GM19395 (cell line): ENCODE measurements around the gene IFRD2.
A peak's percentile ranks its signal among the peaks of the same experiment; 100 is the strongest.
"Not testable (repeated sequence)": the region's sequence is repeated elsewhere in the genome, so short reads cannot be mapped to it uniquely, and the experiment has no call there.

Experiments used
- ATAC-seq: cut with Tn5 transposase; IDR thresholded peaks from one replicate; pipeline ENCODE4 v1.9.1; 2021; ENCODE audit warnings: mild to moderate bottlenecking, moderate library complexity; ENCODE audit not compliant: unreplicated experiment

Gene IFRD2

GRCh38 chr3:50286322-50287227, 5.7 kb downstream of the IFRD2 start:
- no peak for ATAC-seq

DNA sequence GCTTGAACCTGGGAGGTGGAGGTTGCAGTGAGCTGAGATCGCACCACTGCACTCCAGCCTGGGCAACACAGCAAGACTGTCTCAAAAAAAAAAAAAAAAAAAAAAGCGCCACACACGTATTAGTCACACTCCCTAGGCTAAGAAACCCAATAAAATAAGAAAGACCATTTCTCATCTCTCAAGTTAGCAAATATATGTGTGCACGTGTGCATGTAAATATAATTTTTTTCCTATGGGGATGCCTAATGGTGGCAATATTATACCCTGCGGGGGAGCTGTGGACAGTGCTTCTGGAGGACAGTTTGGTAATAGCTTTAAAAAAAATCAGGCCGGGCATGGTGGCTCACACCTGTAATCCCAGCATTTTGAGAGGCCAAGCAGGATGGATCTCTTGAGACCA, 8.1 kb downstream of the IFRD2 start:
- not testable (repeated sequence) for ATAC-seq

GRCh38 chr3:50279255-50280016, 12.8 kb downstream of the IFRD2 start:
- no peak for ATAC-seq

- ATAC-seq, result no peak
These were observed 13.4 kb downstream of the IFRD2 start, which contains the start of gene LSMEM2 for GRCh38 chr3:50278880-50279224. TSS of gene LSMEM2 (plus strand) at chr3:50279087. CDS start at chr3:50279114, 27 bp downstream.

GRCh38 chr3:50278123-50278879, 13.9 kb downstream of the IFRD2 start:
- ATAC-seq, result no peak

DNA sequence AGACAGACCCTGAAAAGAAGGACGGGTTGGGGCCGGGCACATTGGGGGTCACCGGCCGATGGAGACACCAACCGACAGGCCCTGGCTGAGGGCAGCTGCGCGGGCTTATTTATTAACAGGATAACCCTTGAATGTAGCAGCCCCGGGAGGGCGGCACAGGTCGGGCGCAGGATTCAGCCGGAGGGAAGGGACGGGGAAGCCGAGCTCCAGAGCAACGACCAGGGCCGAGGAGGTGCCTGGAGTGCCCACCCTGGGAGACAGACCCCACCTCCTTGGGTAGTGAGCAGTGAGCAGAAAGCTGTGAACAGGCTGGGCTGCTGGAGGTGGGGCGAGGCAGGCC, 15.5 kb downstream of the IFRD2 start:
- ATAC-seq, result no peak

DNA sequence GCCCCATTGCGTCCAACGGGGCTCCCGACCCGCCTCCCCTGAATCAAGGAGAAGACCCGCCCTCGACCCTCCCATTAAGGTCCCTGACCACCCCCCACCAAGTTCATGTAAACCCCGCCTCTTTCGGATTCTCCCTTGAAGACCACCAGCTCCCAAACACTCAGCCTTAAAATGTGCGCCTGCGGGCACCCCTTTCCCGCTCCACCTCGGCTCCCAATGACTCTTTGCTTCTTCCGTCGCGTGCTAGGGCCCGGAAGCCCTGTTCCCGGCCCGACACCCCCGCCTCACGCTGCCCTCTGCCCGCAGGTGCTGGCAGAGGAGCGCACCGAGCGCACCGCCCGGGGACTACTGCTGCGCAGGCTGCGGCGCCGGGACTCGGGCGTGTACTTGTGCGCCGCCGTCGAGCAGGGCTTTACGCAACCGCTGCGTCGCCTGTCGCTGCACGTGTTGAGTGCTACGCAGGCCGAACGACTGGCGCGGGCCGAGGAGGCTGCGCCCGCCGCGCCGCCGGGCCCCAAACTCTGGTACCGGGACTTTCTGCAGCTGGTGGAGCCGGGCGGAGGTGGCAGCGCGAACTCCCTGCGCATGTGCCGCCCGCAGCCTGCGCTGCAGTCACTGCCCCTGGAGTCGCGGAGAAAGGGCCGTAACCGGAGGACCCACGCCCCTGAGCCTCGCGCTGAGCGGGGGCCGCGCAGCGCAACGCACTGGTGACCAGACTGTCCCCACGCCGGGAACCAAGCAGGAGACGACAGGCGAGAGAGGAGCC, 16.1 kb downstream of the IFRD2 start:
- no peak for ATAC-seq

GRCh38 chr3:50275141-50275995, 16.9 kb downstream of the IFRD2 start:
- ATAC-seq, result no peak

DNA sequence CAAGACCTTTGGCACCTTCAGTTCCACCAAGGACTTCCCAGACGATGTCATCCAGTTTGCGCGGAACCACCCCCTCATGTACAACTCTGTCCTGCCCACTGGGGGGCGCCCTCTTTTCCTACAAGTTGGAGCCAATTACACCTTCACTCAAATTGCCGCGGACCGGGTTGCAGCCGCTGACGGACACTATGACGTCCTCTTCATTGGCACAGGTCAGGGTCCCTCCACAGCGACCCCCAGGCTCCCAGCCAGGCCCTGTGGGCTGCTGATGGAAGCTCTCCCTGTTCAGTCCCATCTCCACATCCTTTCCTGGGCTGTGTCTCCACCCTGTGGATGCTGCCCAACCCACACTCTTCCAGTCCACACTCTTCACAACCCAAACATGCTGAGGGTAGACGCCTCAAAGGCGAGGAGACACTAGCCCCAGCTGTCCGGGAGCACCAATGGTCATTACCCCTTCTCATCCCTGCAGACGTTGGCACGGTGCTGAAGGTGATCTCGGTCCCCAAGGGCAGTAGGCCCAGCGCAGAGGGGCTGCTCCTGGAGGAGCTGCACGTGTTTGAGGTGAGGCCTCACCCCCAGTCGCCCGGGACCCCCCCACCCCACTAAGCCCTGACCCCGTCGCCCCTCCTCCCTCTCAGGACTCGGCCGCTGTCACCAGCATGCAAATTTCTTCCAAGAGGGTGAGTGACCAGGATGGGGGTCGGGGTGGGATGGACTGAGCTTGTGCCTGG, 17.7 kb downstream of the IFRD2 start:
- ATAC-seq, result no peak

GRCh38 chr3:50273689-50274065, 18.6 kb downstream of the IFRD2 start:
- no peak for ATAC-seq

DNA sequence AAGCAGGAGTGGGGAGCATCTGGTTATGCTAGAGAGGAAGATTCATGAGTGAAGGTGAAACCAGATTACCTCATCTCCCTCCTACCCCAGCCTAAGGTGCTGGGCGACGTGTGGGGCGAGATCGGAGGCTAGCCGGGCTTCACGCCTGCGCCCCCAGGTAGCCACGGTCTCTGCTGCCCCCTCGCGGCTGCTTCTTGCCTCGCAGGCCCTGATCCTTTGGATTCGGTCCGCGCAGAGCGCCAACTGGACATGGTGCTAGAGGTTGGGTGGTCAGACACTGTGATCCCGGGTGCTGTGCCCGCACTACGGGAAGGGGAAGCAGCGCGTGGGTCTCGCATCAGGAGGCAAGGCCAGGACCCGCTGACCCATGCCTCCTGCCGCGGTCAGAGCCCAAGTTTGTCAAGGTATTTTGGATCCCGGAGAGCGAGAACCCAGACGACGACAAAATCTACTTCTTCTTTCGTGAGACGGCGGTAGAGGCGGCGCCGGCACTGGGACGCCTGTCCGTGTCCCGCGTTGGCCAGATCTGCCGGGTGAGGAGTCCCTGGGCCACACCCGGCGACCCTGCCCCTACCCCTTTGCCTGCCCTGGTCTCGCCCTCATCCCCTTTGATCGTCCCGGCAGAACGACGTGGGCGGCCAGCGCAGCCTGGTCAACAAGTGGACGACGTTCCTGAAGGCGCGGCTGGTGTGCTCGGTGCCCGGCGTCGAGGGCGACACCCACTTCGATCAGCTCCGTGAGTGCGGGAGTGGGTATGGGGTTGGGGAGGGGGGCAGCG, 19.1 kb downstream of the IFRD2 start:
- ATAC-seq, result peak; percentile 77

DNA sequence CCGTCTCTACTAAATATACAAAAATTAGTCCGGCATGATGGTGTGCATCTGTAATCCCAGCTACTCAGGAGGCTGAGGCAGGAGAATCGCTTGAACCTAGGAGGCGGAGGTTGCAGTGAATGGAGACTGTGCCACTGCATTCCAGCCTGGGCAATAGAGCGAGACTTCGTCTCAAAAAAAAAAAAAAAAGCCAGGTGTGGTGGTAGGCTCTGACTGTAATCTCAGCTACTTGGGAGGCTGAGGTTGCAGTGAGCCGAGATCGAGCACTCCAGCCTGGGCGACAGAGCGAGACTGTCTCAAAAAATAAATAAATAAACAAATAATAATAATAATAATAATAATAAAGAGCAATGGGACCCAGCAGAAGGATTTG, 19.7 kb downstream of the IFRD2 start:
- not testable (repeated sequence) for ATAC-seq

GRCh38 chr3:50271314-50271936, 20.8 kb downstream of the IFRD2 start:
- ATAC-seq, result no peak

GRCh38 chr3:50270422-50271224, 21.6 kb downstream of the IFRD2 start:
- no peak for ATAC-seq

DNA sequence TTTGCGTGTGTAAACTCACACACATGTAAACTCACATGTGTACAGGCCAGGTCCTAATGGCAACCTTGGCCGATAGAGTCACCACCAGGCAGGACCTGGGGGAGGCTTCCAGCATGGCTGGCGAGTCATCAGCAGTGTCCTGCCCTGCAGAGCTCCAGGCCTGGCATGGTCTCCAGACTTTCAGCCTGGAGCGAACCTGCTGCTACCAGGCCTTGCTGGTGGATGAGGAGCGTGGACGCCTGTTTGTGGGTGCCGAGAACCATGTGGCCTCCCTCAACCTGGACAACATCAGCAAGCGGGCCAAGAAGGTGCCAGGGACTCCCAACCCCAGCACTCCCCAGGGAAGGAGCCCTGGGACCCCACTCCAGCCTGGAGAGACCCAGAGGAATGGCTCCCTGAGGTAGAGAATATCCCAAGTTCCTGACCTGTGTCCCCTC, 22.2 kb downstream of the IFRD2 start:
- ATAC-seq, result no peak

DNA sequence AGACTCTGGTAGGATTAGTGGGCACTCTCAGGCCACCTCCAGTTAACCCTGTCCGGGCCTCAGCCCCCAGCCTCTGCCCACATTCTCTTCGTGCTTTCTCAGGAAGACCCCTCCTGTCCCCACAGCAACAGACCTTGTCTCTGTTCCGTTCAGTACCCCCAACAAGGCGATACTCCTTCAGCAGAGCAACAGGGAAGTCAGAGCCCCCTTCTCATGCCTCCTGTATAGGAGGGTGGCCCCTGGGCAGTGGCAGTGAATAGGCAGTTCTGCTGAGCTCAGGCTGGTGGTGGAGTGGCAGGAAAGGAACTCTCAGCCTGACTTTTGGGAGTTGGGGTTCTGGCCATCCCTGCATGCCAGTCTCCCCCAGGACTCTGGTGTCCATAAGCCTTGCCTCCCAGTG, 22.8 kb downstream of the IFRD2 start:
- ATAC-seq, result no peak
